Omental fat pad (tissue), 4 donors: ENCODE data around the gene CHCHD2. TPM values are rescaled to one million over a fixed set of nuclear protein-coding genes. Genes with fewer than 3 reads are reported as not detected.
"Not testable (repeated sequence)": the region's sequence is repeated elsewhere in the genome, so short reads cannot be mapped to it uniquely, and the experiment has no call there.

Experiments
- ATAC-seq: fragments of 150-250 bp; one replicate; pipeline ENCODE4 v1.9.1; 2016; ENCODE audit warnings: mild to moderate bottlenecking, moderate library complexity; ENCODE audit not compliant: low FRiP score
- DNase-seq: peaks from one replicate; pipeline ENCODE4 v3.0.0-alpha.2; 2019; ENCODE audit warnings: low spot score
- CTCF ChIP-seq, 3 donors: fragments of 450-650 bp; IDR thresholded peaks; one replicate each; pipeline ENCODE4 v1.5.1; 2016 to 2017; ENCODE audit warnings: antibody characterized with exemption in 3 of 3, mild to moderate bottlenecking in 3 of 3, moderate library complexity in 2 of 3
- total RNA-seq, 4 donors: library from RNA; depleted of rRNA; stranded (reverse); fragments of >200 nt; gene quantifications; one replicate each; pipeline ENCODE4 v1.1.0, GENCODE V29; 2016

The CHCHD2 gene, protein sequence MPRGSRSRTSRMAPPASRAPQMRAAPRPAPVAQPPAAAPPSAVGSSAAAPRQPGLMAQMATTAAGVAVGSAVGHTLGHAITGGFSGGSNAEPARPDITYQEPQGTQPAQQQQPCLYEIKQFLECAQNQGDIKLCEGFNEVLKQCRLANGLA
- total RNA-seq, result 100 to 1,000 TPM; 287 to 328 (median 295) TPM

DNA sequence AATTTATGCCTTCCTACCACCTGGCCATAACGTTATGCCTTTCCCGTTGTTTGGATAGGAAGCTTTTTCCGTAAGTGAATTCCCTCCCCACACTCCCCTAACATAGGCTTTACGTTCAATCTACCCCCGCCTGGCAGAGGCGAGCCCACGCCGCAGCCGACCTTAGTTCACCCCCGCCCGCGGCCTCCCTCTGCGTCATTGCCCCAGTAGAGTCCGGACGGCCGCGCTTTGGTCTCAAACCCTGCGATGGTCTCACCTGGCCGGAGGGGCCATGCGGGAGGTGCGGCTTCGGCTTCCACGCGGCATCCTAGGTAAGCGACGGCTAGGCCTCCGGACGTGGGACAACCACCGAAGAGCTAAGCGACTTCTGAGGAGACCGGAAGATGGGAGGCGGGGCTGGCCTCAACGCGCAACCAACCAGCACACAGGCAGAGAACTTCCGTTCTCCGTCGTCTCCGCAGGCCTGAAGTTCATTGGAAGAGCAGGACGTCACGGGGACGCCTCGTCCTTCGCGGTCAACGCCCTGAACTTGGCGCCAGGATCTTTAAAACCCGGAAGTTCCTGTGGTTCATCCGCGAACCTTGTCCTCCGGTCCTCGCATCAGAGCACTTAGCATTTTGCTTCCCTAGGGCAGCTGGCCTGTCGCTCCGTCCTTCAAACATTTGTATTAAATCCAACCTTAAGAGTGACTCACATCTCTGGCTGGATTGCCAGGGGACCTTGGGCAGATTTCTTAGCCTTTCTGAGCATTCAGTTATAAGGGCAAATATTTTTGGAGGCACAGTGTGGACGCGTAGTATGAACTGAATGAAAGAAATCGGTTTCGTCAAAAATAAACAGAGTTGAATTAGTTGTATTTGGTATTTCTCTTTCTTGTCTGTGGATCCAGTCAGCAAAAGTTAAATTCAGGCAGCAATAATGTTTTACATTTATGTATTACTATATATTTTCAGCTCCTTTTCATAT is at the start of gene CHCHD2:
Gene CHCHD2, minus strand, starts transcription at position 369 of the 966 bp plus-strand sequence. Its CDS starts 63 bp downstream, at position 306.
- TF ChIP-seq CTCF (IDR thresholded peaks at IDR 0.05), result no peak
- ATAC-seq, result peak; percentile 100
- peak; percentile 82 for DNase-seq

DNA sequence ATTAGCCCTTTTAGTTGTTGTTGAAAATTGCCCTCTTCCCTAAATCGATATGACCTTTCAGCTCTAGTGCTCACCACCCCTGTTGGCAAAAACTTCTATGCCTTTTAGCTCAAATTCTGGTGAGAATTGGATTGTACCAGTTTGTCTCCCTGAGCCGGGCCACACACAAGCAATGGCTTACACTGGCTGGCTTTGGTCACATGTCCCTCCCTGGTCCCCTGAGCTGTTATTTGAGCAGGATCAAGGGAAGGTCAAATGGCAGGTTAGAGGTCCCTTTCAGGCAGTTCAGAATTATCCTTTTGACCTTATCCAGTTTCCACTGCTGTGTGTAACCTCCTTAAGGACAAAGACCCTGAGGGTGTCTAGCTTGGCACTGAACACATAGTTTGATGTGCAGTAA is 24.8 kb upstream of the CHCHD2 start:
- ATAC-seq, DNase-seq: not testable (repeated sequence)

- ATAC-seq (no peak), DNase-seq (no peak)
- no peak for TF ChIP-seq CTCF (IDR thresholded peaks at IDR 0.05)
Measured at GRCh38 chr7:56127241-56127975, 21.1 kb upstream of the CHCHD2 start.

DNA sequence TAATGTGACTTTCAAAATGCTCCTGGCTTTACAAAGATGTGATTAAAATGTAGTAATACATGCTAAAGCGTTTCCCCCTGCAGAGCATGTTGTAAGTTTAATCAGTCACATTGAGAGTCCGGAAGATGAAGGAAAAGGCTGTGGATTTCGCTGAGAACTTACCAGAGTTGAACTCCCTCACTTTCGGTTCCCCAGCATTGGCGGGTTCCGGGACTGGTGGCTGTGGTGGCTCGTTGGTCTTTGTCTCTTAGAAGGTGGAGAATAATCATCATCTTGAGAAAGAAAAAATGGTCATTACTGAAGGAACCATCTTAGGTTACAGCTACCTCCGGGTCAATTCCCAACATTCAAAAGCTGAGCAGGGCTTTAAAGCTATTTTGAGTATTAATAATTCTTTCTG is 19.6 kb upstream of the CHCHD2 start:
- DNase-seq (no peak), ATAC-seq (no peak)
- no peak for TF ChIP-seq CTCF (IDR thresholded peaks at IDR 0.05)

- no peak for ATAC-seq
- no peak for DNase-seq
Measured at GRCh38 chr7:56124981-56125380, 18.7 kb upstream of the CHCHD2 start.

DNA sequence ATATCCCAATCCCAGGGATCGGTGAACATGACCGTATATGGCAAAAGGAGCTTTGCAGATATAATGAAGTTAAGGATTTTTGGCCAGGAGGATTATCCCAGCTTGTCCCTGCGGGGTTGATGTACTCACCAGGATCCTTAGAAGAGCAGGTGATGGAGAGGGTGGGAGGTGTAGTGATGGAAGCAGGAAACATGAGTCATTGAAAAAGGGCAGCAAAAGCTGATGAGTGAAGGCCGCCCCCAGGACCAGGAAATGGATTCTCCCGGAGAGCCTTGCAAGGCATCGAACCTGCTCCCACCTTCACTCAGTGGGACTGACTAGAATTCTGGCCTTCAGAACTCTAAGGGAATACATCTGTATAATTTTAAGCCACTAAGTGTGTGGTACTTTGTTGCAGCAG is 15.2 kb upstream of the CHCHD2 start:
- no peak for ATAC-seq
- DNase-seq, result no peak
- no peak for TF ChIP-seq CTCF (IDR thresholded peaks at IDR 0.05)

More at GRCh38 chr7:56124981-56125380, 18.7 kb upstream of the CHCHD2 start:
- TF ChIP-seq CTCF (IDR thresholded peaks at IDR 0.05), result no peak

- ATAC-seq (no peak), DNase-seq (no peak)
- no peak for TF ChIP-seq CTCF (IDR thresholded peaks at IDR 0.05)
Measured at GRCh38 chr7:56115852-56116538, 9.7 kb upstream of the CHCHD2 start, which contains the start of gene NUPR2. NUPR2 (minus strand) TSS chr7:56116417; CDS start chr7:56116314, 103 bp downstream.

- ATAC-seq, DNase-seq: not testable (repeated sequence)
Measured at GRCh38 chr7:56112244-56112643, 6.0 kb upstream of the CHCHD2 start.
